ENCODE measurements around the gene ADAM12.

DNA sequence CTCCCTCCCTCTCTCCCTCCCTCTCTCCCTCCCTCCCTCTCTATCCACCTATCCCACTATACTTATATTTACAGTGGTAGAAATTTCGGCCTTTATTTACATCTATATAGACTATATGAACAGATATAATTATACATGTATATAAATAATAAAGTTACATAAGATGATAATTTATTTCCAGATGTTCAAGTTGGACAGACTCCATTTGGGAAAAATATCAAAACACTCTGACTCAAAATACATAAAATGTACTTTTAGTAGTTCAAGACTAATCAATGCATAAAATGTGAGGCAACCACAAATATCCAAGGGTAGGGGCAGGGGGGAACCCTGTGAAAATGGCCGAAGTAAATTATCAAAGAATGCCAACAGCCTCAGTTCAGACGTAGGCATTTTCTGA lies 288.9 kb downstream of the ADAM12 start:
- TF ChIP-seq CTCF (IDR thresholded peaks at IDR 0.05) (no peak), POLR2AphosphoS5 (IDR thresholded peaks at IDR 0.05) (no peak), POLR2A (IDR thresholded peaks at IDR 0.05) (no peak)

All from suprapubic skin (tissue), 4 donors.